Prostate gland (tissue), 2 donors: ENCODE results near the gene MAML3.

Experiments used
- CTCF ChIP-seq, 4 experiments: fragments of 200-600 bp in 2 of 4; fragments of 450-650 bp in 2 of 4; sonication (generic) in 2 of 4; IDR thresholded peaks; 1 replicate in 3 of 4; 2 replicates in 1 of 4; pipeline ENCODE4 v1.5.1; 2016 to 2019; ENCODE audit warnings: antibody characterized with exemption in 4 of 4, mild to moderate bottlenecking in 2 of 4, moderate library complexity in 2 of 4
- POLR2A ChIP-seq: fragments of 450-650 bp; IDR thresholded peaks from one replicate; pipeline ENCODE4 v1.6.1; 2016; ENCODE audit warnings: antibody characterized with exemption, mild to moderate bottlenecking
- POLR2AphosphoS5 ChIP-seq: sonication (generic); formaldehyde crosslinking; IDR thresholded peaks from one replicate; pipeline ENCODE4 v1.6.1; 2017; ENCODE audit warnings: antibody characterized with exemption

- TF ChIP-seq CTCF (IDR thresholded peaks at IDR 0.05) (no peak), POLR2A (no peak), POLR2AphosphoS5 (no peak)
Observed at GRCh38 chr4:140046543-140046942, 107.4 kb downstream of the MAML3 start.
